OCI-LY7 (cell line): ENCODE results near the gene RAB31. TPM values are rescaled to one million over a fixed set of nuclear protein-coding genes. Genes with fewer than 3 reads are reported as not detected.
"Not testable (repeated sequence)": the region's sequence is repeated elsewhere in the genome, so short reads cannot be mapped to it uniquely, and the experiment has no call there.

Experiments used
- BruUV-seq: library from RNA; stranded (reverse); fragments of 400-500 nt; replicated peaks from 2 replicates; lab custom pipeline; 2021; lab: Mats Ljungman, UMichigan
- CTCF ChIA-PET: fragments of 300-600 bp; sonication (Branson Sonifier 250); formaldehyde crosslinking; loops from one replicate; lab custom pipeline; 2022; ENCODE audit warnings: antibody characterized with exemption; ENCODE audit not compliant: unreplicated experiment; lab: Charles Lee
- POLR2A ChIA-PET: fragments of 300-600 bp; sonication (Branson Sonifier 250); formaldehyde crosslinking; loops from one replicate; lab custom pipeline; 2022; ENCODE audit warnings: antibody characterized with exemption; lab: Charles Lee
- DNase-seq: peaks from one replicate; pipeline ENCODE4 v3.0.0-alpha.2; 2015; ENCODE audit warnings: low spot score
- H2AFZ ChIP-seq: fragments of 200-600 bp; sonication (generic), shearing (Covaris generic); 2 replicates; pipeline ENCODE4 v1.6.1; 2014; ENCODE audit warnings: mild to moderate bottlenecking, antibody characterized with exemption, low read length, moderate library complexity
- H3K27ac ChIP-seq: fragments of 200-600 bp; sonication (generic); 2 replicates; pipeline ENCODE4 v1.5.1; 2014; ENCODE audit warnings: mixed run types, low read depth, mild to moderate bottlenecking, moderate library complexity, low read length, inconsistent platforms; ENCODE audit not compliant: poor library complexity, severe bottlenecking
- H3K36me3 ChIP-seq: fragments of 200-600 bp; sonication (generic); 2 replicates; pipeline ENCODE4 v1.6.1; 2014; ENCODE audit warnings: mild to moderate bottlenecking, antibody characterized with exemption, low read length, moderate library complexity, mixed read lengths; ENCODE audit not compliant: insufficient read depth
- H3K4me1 ChIP-seq: fragments of 200-600 bp; sonication (generic); 2 replicates; pipeline ENCODE4 v1.5.1; 2014; ENCODE audit warnings: mild to moderate bottlenecking, low read length; ENCODE audit not compliant: insufficient read depth, poor library complexity, severe bottlenecking
- H3K4me2 ChIP-seq: fragments of 200-600 bp; sonication (generic); 2 replicates; pipeline ENCODE4 v1.6.1; 2014; ENCODE audit warnings: mild to moderate bottlenecking, low read length
- H3K4me3 ChIP-seq: fragments of 200-600 bp; sonication (generic); 2 replicates; pipeline ENCODE4 v1.5.1; 2014; ENCODE audit warnings: mild to moderate bottlenecking, low read depth, low read length; ENCODE audit not compliant: poor library complexity, severe bottlenecking
- H3K79me2 ChIP-seq: fragments of 200-600 bp; sonication (generic); 2 replicates; pipeline ENCODE4 v1.6.1; 2016; ENCODE audit warnings: low read depth, mild to moderate bottlenecking, low read length, moderate library complexity, mixed read lengths; ENCODE audit not compliant: insufficient read depth
- H3K9me2 ChIP-seq: fragments of 200-600 bp; sonication (generic); 2 replicates; pipeline ENCODE4 v1.6.1; 2016; ENCODE audit warnings: mild to moderate bottlenecking, low read length, mixed read lengths; ENCODE audit not compliant: insufficient read depth
- H3K9me3 ChIP-seq: fragments of 200-600 bp; sonication (generic); 2 replicates; pipeline ENCODE4 v1.6.1; 2014; ENCODE audit warnings: mild to moderate bottlenecking, mixed run types, low read length, mixed read lengths
- H4K20me1 ChIP-seq: fragments of 200-600 bp; sonication (generic); 2 replicates; pipeline ENCODE4 v1.6.1; 2014; ENCODE audit warnings: mild to moderate bottlenecking, antibody characterized with exemption, low read length, moderate library complexity, mixed read lengths; ENCODE audit not compliant: insufficient read depth
- EZH2phosphoT487 ChIP-seq: fragments of 200-600 bp; sonication (generic); IDR thresholded peaks from 2 replicates; pipeline ENCODE4 v1.6.1; 2018; ENCODE audit warnings: low read depth, borderline replicate concordance, mild to moderate bottlenecking, mixed run types, antibody characterized with exemption, low read length, moderate library complexity, mixed read lengths
- intact Hi-C: fragments of 100-400 bp; cut with micrococcal nuclease; formaldehyde crosslinking; loops from one replicate; pipeline ENCODE4 v1.10.0; 2022; ENCODE audit not compliant: unreplicated experiment
- total RNA-seq, 2 experiments: library from RNA; depleted of rRNA in 1 of 2; stranded (reverse); fragments of >200 nt in 1 of 2; shearing (Covaris generic) in 1 of 2; gene quantifications; 2 replicates each; pipeline ENCODE4 v1.2.3, GENCODE V29; 2014 to 2022
- TF ChIP-seq, protein P1 (sequence below): fragments of 200-600 bp; sonication (generic); conservative IDR thresholded peaks from 2 replicates; pipeline ENCODE4 v1.5.1; 2014; ENCODE audit warnings: mild to moderate bottlenecking, antibody characterized with exemption, low read length, moderate library complexity, mixed read lengths

Gene RAB31
- total RNA-seq, 2 experiments from 2014 or later, result not detected

DNA sequence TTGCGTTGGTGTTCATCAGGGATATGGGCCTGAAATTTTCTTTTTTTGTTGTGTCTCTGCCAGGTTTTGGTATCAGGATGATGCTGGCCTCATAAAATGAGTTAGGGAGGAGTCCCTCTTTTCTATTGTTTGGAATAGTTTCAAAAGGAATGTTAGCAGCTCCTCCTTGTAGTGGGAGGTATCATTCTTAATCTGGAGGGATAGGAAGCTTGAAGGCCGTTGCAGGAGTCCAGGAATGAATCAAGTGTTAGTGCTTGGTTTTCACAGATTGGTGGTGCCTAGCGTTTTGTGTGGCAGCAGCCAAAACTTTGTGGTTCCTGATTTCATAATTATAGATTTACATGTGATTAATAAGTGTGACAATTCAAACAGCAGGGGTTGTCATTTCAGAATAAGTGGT, 62.0 kb downstream of the RAB31 start:
- H3K4me2 ChIP-seq, H3K9me3 ChIP-seq, intact Hi-C loops, BruUV-seq, H3K4me3 ChIP-seq, H3K9me2 ChIP-seq, H3K4me1 ChIP-seq, H3K27ac ChIP-seq, H4K20me1 ChIP-seq, H2AFZ ChIP-seq, CTCF ChIA-PET, DNase-seq, H3K36me3 ChIP-seq, H3K79me2 ChIP-seq, POLR2A ChIA-PET: not testable (repeated sequence)

- H3K9me3 ChIP-seq, result no peaks in the 10 kb centered on the region
- no peak overlapping the region for H3K4me3 ChIP-seq
- no peaks in the 10 kb centered on the region for H3K36me3 ChIP-seq
- no peaks in the 10 kb centered on the region for H3K4me1 ChIP-seq
- TF ChIP-seq EZH2phosphoT487, result no peak
- TF ChIP-seq, protein P1, sequence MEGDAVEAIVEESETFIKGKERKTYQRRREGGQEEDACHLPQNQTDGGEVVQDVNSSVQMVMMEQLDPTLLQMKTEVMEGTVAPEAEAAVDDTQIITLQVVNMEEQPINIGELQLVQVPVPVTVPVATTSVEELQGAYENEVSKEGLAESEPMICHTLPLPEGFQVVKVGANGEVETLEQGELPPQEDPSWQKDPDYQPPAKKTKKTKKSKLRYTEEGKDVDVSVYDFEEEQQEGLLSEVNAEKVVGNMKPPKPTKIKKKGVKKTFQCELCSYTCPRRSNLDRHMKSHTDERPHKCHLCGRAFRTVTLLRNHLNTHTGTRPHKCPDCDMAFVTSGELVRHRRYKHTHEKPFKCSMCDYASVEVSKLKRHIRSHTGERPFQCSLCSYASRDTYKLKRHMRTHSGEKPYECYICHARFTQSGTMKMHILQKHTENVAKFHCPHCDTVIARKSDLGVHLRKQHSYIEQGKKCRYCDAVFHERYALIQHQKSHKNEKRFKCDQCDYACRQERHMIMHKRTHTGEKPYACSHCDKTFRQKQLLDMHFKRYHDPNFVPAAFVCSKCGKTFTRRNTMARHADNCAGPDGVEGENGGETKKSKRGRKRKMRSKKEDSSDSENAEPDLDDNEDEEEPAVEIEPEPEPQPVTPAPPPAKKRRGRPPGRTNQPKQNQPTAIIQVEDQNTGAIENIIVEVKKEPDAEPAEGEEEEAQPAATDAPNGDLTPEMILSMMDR, result peak; percentile 94
- no peaks in the 10 kb centered on the region for H3K9me2 ChIP-seq
- BruUV-seq, result no TSS peak
- H3K27ac ChIP-seq, result no peak overlapping the region
- intact Hi-C loops, result no loop called here
- ChIA-PET POLR2A (no interaction called here), CTCF (no interaction called here)
- H4K20me1 ChIP-seq, result no peaks in the 10 kb centered on the region
- H3K79me2 ChIP-seq, result no peaks in the 10 kb centered on the region
- H2AFZ ChIP-seq, result 0 out of 2 replicates have a peak overlapping the region, but pooled peaks have one; percentile 45
- DNase-seq, result peak; percentile 46
- H3K4me2 ChIP-seq, result no peak overlapping the region
These were observed 63.3 kb downstream of the RAB31 start for GRCh38 chr18:9771261-9771976.

- no peak overlapping the region for H3K4me2 ChIP-seq
- H3K79me2 ChIP-seq, result no peaks in the 10 kb centered on the region
- no peaks in the 10 kb centered on the region for H4K20me1 ChIP-seq
- no peaks in the 10 kb centered on the region for H3K36me3 ChIP-seq
- H2AFZ ChIP-seq, result 0 out of 2 replicates have a peak overlapping the region, but pooled peaks have one; percentile 45
- H3K4me3 ChIP-seq, result no peak overlapping the region
- H3K9me2 ChIP-seq, result no peaks in the 10 kb centered on the region
- H3K27ac ChIP-seq, result no peak overlapping the region
- intact Hi-C loops, result no loop called here
- no peaks in the 10 kb centered on the region for H3K4me1 ChIP-seq
- BruUV-seq, result no TSS peak
- no peak for DNase-seq
- H3K9me3 ChIP-seq, result no peaks in the 10 kb centered on the region
- ChIA-PET POLR2A (interaction anchor here (0.6 kb wide), 1 partner anchor 54 kb away, joined by 3 read pairs; no protein-coding TSS in a partner anchor), CTCF (no interaction called here)
- TF ChIP-seq, protein P1, result no peak
- no peak for TF ChIP-seq EZH2phosphoT487
These were observed 64.0 kb downstream of the RAB31 start for GRCh38 chr18:9771977-9772660.
